Keratinocyte (primary cell): ENCODE data around the gene GTPBP6.

Experiments used
- CTCF ChIP-seq, 3 experiments: IDR thresholded peaks in 1 of 3; conservative IDR thresholded peaks in 1 of 3; optimal IDR thresholded peaks in 1 of 3; 2 replicates in 2 of 3; 3 replicates in 1 of 3; pipeline versions ENCODE3 to v1.5.1; 2011; ENCODE audit warnings: low read length in 3 of 3, mild to moderate bottlenecking in 3 of 3, moderate library complexity in 2 of 3, control low read depth in 1 of 3, inconsistent platforms in 1 of 3; ENCODE audit not compliant: insufficient read depth in 2 of 3; ENCODE audit errors: extremely low read depth in 1 of 3
- EZH2 ChIP-seq: IDR thresholded peaks from one replicate; pipeline ENCODE4 v1.6.1; 2012; ENCODE audit warnings: inconsistent platforms, mild to moderate bottlenecking, low read length, moderate library complexity

DNA sequence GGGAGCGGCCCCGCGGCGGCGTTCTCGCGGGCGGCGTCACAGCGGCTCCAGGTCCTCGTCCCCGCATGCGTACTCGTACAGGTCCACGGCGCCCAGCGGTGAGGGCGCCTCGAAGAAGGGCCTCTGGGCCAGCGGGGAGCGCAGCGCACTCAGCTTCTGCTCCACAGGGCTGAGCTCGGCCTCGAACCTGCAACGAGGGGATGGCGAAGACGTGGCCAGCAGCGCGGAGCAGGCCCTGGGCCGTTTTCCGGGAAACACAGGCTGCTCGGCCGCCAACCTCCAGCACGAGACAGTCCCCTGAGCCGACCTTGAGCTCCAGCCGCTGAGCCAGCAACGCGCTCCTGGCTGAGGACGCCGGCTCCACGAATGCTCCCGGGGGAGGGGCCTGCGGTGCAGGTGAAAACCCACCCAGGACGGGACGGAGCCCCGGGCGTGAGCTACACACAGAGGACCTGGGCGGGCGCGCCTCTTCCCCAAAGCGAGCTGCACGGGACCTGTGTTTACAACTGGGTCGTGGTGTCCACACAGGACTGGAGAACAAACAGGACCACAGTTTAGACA, 15.8 kb upstream of the GTPBP6 start:
- TF ChIP-seq CTCF (optimal IDR thresholded peaks at IDR 0.05 in 1 of 3, IDR thresholded peaks at IDR 0.05 in 1 of 3, conservative IDR thresholded peaks at IDR 0.05 in 1 of 3; ENCODE audit: extremely low read depth in 1 of 3, insufficient read depth in 2 of 3, low read length in 3 of 3) (no peak), EZH2 (no peak)
